GM12878 (cell line): Measurements from ENCODE around the gene PFKP. TPM values are rescaled to one million over a fixed set of nuclear protein-coding genes. Genes with fewer than 3 reads are reported as not detected.

Experiments
- DPF2 ChIP-seq: fragments of 450-650 bp; IDR thresholded peaks from 2 replicates; pipeline ENCODE4 v1.6.1; 2017; ENCODE audit warnings: mild to moderate bottlenecking
- EP300 ChIP-seq, 2 experiments: fragments of 150-350 bp in 1 of 2; IDR thresholded peaks; 2 replicates each; pipeline ENCODE4 v1.6.1; 2011 to 2012; ENCODE audit warnings: low read depth in 2 of 2, low read length in 2 of 2, borderline replicate concordance in 1 of 2, improper control_type of control experiment in 1 of 2, inconsistent platforms in 1 of 2; ENCODE audit not compliant: control insufficient read depth in 1 of 2
- GABPA ChIP-seq: IDR thresholded peaks from 2 replicates; pipeline ENCODE4 v1.6.1; 2014; ENCODE audit warnings: antibody characterized with exemption, low read depth, mild to moderate bottlenecking, inconsistent platforms
- GATAD2B ChIP-seq: fragments of 450-650 bp; conservative IDR thresholded peaks from 2 replicates; pipeline ENCODE4 v1.6.1; 2017; ENCODE audit warnings: low read depth, mild to moderate bottlenecking, moderate library complexity
- HDAC2 ChIP-seq: fragments of 200-600 bp; sonication (generic); IDR thresholded peaks from 2 replicates; pipeline ENCODE4 v1.6.1; 2017
- HDAC6 ChIP-seq: fragments of 200-600 bp; sonication (generic); IDR thresholded peaks from one replicate; pipeline ENCODE4 v1.8.0; 2017; ENCODE audit warnings: antibody characterized with exemption; ENCODE audit not compliant: unreplicated experiment
- IKZF1 ChIP-seq: fragments of 450-650 bp; conservative IDR thresholded peaks from 2 replicates; pipeline ENCODE4 v1.6.1; 2017; ENCODE audit warnings: antibody characterized with exemption, mild to moderate bottlenecking
- IKZF2 ChIP-seq, 2 experiments: fragments of 450-650 bp; IDR thresholded peaks; 2 replicates each; pipeline ENCODE4 v1.6.1; 2017; ENCODE audit warnings: mild to moderate bottlenecking in 2 of 2, moderate library complexity in 2 of 2
- MLLT1 ChIP-seq: fragments of 450-650 bp; IDR thresholded peaks from 2 replicates; pipeline ENCODE4 v1.6.1; 2016; ENCODE audit warnings: mild to moderate bottlenecking
- NR2C2 ChIP-seq: IDR thresholded peaks from 2 replicates; pipeline ENCODE4 v1.6.1; 2011; ENCODE audit warnings: borderline replicate concordance, low read depth; ENCODE audit not compliant: control insufficient read depth, insufficient read length
- NR2F1 ChIP-seq: fragments of 450-650 bp; conservative IDR thresholded peaks from 2 replicates; pipeline ENCODE4 v1.6.1; 2017; ENCODE audit warnings: mild to moderate bottlenecking
- POLR2A ChIP-seq: IDR thresholded peaks from 2 replicates; pipeline ENCODE4 v1.6.1; 2011; ENCODE audit warnings: low read depth, mild to moderate bottlenecking, low read length
- RELB ChIP-seq: fragments of 450-650 bp; IDR thresholded peaks from 2 replicates; pipeline ENCODE4 v1.6.1; 2017; ENCODE audit warnings: low read depth, mild to moderate bottlenecking, moderate library complexity
- SMAD5 ChIP-seq: IDR thresholded peaks from 2 replicates; pipeline ENCODE4 v1.6.1; 2016; ENCODE audit warnings: antibody characterized with exemption, low read depth
- ZBTB40 ChIP-seq: fragments of 450-650 bp; IDR thresholded peaks from 2 replicates; pipeline ENCODE4 v1.6.1; 2016; ENCODE audit warnings: mild to moderate bottlenecking, moderate library complexity, borderline replicate concordance
- ZNF687 ChIP-seq: fragments of 450-650 bp; IDR thresholded peaks from 2 replicates; pipeline ENCODE4 v1.6.1; 2017; ENCODE audit warnings: mild to moderate bottlenecking, moderate library complexity
- polyA plus RNA-seq, 11 experiments: library from polyadenylated mRNA; depleted of rRNA in 4 of 11; unstranded in 6 of 11; stranded (reverse) in 5 of 11; fragments of >200 nt; fragmentation: Nextera tagmentation in 4 of 11; fragmentation: Illumina TruSeq in 1 of 11; extraction: Ambion mirVana in 4 of 11; extraction: Trizol in 1 of 11; gene quantifications; 1 replicate in 1 of 11; 2 replicates in 10 of 11; pipeline versions ENCODE4 v1.2.1 to v1.2.3, GENCODE V29; 2011 to 2016; ENCODE audit warnings: inconsistent platforms in 2 of 11, missing spikeins in 2 of 11, low read depth in 1 of 11
- total RNA-seq, 4 experiments: library from RNA; depleted of rRNA in 3 of 4; stranded (reverse); fragments of >200 nt in 3 of 4; fragmentation: Illumina TruSeq in 1 of 4; extraction: Trizol in 1 of 4; gene quantifications; 2 replicates each; pipeline versions ENCODE4 v1.2.1 to v1.2.3, GENCODE V29; 2013 to 2021

Gene PFKP
- total and polyA plus RNA-seq, 10 of the 15 experiments (the other 5 are each of a cell fraction or from before 2014, with no cell fraction given), result 27.0 to 145 (median 95.7) TPM

GRCh38 chr10:3068201-3068967 lies 1.0 kb downstream of the PFKP start (continued):
- TF ChIP-seq MLLT1 (peak; percentile 32; the same call in 1 of the 2 replicates), ZNF687 (0 out of 2 replicates have a peak, but pooled peaks have one; percentile 53), POLR2A (peak; percentile 69), NR2F1 (peak; percentile 37; the same call in 1 of the 2 replicates), IKZF2 (IDR thresholded peaks at IDR 0.05) (peak; percentile 39 to 55; a peak in 3 of 4 replicates), ZBTB40 (peak; percentile 61; the same call in 1 of the 2 replicates), HDAC2 (no peak), IKZF1 (peak; percentile 70; the same call in 1 of the 2 replicates), NR2C2 (no peak), GATAD2B (peak; percentile 42; the same call in 1 of the 2 replicates), DPF2 (peak; percentile 38), RELB (peak; percentile 51; the same call in 1 of the 2 replicates), GABPA (peak; percentile 76), EP300 (IDR thresholded peaks at IDR 0.05; ENCODE audit: borderline replicate concordance in 1 of 2, control insufficient read depth in 1 of 2, low read depth in 2 of 2, low read length in 2 of 2) (0 out of 4 replicates have a peak, but pooled peaks of 1 of the 2 experiments have one; percentile 9), HDAC6 (peak; percentile 14), SMAD5 (no peak)
- TF ChIP-seq, all 136 proteins: peak for 27
